Endothelial cell of umbilical vein (primary cell): ENCODE results near the gene DACT2.

Experiments
- CTCF ChIP-seq, 2 donors: IDR thresholded peaks; 1 replicate in 1 of 2; 2 replicates in 1 of 2; pipeline ENCODE4 v1.5.1; 2011; ENCODE audit warnings: low read length in 2 of 2, mild to moderate bottlenecking in 2 of 2, moderate library complexity in 2 of 2, control low read depth in 1 of 2, inconsistent platforms in 1 of 2, low read depth in 1 of 2; ENCODE audit not compliant: insufficient read depth in 1 of 2; ENCODE audit errors: extremely low read depth in 1 of 2
- EZH2 ChIP-seq: IDR thresholded peaks from 2 replicates; pipeline ENCODE4 v1.6.1; 2012; ENCODE audit warnings: borderline replicate concordance, low read depth, mild to moderate bottlenecking, moderate library complexity, low read length, inconsistent platforms; ENCODE audit not compliant: severe bottlenecking
- FOS ChIP-seq: IDR thresholded peaks from 2 replicates; pipeline ENCODE4 v1.6.1; 2011; ENCODE audit warnings: mild to moderate bottlenecking, low read length, moderate library complexity, borderline replicate concordance; ENCODE audit not compliant: insufficient read depth
- MAX ChIP-seq: IDR thresholded peaks from 2 replicates; pipeline ENCODE4 v1.6.1; 2011; ENCODE audit not compliant: insufficient read depth, insufficient read length
- MYC ChIP-seq: IDR thresholded peaks from one replicate; pipeline ENCODE4 v1.6.1; 2011; ENCODE audit warnings: mild to moderate bottlenecking, low read depth, low read length
- POLR2A ChIP-seq: IDR thresholded peaks from 2 replicates; pipeline ENCODE4 v1.6.1; 2012; ENCODE audit warnings: low read depth, mild to moderate bottlenecking, control low read depth, low read length
- POLR2AphosphoS5 ChIP-seq: IDR thresholded peaks from 2 replicates; pipeline ENCODE4 v1.6.1; 2012; ENCODE audit warnings: low read depth, mild to moderate bottlenecking, control low read depth, low read length, moderate library complexity; ENCODE audit not compliant: insufficient read depth

GRCh38 chr6:168302534-168302933, 17.0 kb downstream of the DACT2 start:
- TF ChIP-seq POLR2AphosphoS5 = no peak
- TF ChIP-seq POLR2A = no peak
- no peak for TF ChIP-seq FOS
- no peak for TF ChIP-seq MYC
- TF ChIP-seq CTCF (IDR thresholded peaks at IDR 0.05; ENCODE audit: extremely low read depth in 1 of 2, insufficient read depth in 1 of 2, low read depth in 1 of 2, low read length in 2 of 2) = no peak
- no peak for TF ChIP-seq MAX
- TF ChIP-seq EZH2 = no peak
